Measurements from ENCODE around the gene SLITRK3. TPM values are rescaled to one million over a fixed set of nuclear protein-coding genes. Genes with fewer than 3 reads are reported as not detected.

Gene SLITRK3, protein sequence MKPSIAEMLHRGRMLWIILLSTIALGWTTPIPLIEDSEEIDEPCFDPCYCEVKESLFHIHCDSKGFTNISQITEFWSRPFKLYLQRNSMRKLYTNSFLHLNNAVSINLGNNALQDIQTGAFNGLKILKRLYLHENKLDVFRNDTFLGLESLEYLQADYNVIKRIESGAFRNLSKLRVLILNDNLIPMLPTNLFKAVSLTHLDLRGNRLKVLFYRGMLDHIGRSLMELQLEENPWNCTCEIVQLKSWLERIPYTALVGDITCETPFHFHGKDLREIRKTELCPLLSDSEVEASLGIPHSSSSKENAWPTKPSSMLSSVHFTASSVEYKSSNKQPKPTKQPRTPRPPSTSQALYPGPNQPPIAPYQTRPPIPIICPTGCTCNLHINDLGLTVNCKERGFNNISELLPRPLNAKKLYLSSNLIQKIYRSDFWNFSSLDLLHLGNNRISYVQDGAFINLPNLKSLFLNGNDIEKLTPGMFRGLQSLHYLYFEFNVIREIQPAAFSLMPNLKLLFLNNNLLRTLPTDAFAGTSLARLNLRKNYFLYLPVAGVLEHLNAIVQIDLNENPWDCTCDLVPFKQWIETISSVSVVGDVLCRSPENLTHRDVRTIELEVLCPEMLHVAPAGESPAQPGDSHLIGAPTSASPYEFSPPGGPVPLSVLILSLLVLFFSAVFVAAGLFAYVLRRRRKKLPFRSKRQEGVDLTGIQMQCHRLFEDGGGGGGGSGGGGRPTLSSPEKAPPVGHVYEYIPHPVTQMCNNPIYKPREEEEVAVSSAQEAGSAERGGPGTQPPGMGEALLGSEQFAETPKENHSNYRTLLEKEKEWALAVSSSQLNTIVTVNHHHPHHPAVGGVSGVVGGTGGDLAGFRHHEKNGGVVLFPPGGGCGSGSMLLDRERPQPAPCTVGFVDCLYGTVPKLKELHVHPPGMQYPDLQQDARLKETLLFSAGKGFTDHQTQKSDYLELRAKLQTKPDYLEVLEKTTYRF
- total RNA-seq: not detected
- long read RNA-seq: 0 reads

DNA sequence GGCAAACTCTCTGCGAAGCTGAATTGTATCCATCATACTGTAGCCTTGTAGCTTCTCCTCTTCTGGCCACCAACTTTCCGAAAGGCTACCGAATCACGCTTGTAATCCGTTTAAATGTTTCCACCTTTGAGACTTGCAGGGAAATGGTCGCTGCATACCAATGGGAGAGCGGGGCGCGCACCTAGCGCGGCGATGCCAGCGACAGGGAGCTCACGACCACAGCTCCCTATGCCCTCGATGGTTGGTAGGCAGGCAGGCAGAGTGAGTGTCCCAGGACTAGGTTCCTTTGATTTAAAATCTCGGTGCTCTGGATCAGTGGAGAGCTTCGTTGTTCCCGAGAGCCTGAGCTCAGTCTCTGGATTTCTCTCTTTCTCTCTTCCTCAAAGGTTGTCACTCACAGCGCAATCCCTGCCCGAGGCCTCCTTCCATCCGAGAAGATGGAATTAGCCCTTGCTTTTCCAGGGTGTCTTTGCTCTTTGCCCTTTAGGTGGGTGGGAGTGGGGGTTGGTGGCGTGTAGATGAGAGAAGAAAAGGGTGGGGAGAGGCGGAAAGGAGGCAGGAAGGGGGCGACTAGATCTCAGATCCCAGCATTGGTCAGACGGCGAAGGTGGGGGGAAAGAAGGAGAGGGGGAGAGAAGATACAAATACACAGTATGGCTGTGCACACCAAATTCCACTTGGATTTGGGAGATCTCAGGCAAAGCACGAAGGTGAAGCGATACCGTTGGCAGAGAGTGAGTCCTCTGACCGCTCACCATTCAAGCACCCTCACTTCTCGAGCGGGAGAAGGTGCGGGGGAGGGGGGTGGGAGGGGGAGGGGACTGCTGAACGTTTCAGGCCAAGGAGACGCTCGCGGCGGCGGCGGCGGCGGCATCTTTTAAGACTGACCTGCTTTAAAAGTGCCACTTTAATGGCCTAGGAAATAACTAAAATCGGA lies at the start of gene SLITRK3:
SLITRK3 (minus strand) TSS at position 745 of the 937 bp plus-strand sequence. CDS start 5,554 bp downstream, outside the sequence.
- DNase-seq (peak; percentile 23), ATAC-seq (no peak)
- intact Hi-C loops (cut with micrococcal nuclease): no loop called here

DNA sequence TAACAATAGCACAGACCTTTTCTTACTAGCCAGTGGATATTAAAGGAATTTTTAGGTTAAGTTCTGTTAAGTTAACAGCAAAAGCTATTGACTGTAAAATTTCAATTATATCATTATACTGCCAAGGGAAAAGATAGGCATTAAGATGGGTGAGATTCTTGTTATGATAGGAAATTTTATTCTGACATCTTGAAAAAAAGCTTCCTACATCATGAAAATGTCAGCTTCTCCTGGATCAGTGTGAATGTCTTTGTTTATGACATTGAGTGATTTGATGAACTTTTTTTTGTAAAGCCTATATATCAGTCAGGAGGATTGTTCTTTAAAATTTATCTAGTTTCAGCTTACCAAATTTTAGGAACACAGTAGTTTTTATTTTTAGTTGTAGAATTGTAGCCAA lies 47.4 kb upstream of the SLITRK3 start:
- no peak for ATAC-seq
- DNase-seq: no peak

DNA sequence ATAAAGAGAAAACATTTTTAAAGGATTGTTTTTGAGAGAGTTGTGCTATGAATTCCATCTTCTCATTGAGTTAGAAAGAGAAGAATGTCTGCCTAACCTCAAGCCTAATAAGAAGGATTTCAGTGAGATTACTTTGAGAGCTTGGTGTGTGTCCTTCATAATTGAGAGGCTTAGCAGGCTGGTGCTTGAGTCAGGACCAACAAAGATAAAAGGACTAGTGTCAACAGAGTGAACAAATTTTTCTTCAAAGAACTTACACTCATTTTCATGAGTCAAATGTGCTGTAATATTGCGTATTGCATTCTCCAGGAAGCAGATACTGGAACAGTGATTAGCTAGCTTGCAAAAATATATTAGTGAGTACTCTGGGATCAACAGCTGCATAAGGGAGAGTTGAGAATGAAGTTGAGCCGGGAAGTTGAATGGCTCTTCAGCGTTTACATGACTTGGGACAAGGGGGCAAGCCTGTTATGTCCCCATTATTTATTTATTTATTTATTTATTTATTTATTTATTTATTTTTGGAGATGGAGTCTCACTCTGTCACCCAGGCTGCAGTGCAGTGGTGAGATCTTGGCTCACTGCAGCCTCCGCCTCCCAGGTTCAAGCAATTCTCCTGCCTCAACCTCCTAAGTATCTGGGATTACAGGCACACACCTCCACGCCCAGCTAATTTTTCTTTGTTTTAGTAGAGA lies 37.5 kb upstream of the SLITRK3 start:
- intact Hi-C loops (cut with micrococcal nuclease): no loop called here
- DNase-seq (no peak), ATAC-seq (no peak)

More for the DNA sequence above, 47.4 kb upstream of the SLITRK3 start:
- intact Hi-C loops (cut with micrococcal nuclease): no loop called here

DNA sequence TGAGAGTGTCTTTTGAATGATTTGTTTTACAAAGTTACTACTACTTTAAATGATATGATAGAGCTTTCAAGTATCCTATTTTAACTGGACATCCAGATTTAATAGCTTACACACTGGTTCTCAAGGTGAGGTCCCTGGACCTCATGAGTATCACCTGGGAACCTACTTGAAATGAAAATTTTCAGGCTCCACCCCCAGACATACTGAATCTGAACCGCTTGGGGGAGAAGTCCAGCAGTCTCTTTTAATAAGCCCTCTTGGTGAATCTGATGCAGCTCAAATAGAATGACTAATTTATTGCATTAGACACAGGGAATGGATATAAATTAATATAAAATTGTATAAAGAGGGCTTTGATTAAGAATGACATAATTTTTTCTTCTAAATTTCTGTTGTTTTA lies 29.4 kb upstream of the SLITRK3 start:
- ATAC-seq (no peak), DNase-seq (no peak)
- intact Hi-C loops (cut with micrococcal nuclease): no loop called here

DNA sequence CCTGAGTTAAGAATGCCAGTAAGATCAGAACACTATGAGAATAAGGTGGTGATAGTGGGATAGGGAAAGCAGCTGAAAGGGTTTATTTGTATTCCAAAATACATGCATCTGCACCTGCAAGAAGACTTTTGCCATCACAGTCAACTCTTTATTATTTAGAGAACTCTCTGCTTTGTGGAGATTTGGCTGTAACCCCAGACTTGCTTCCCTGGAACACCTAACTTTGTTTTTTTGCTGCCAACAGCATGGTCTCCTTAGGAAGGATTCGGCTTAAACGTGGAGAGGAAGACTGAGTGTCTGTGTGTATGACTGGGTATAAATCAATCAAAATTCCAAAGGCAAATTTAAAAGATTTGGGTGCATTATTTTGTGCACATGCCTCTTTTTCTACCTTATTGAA lies 21.6 kb upstream of the SLITRK3 start:
- no peak for ATAC-seq
- intact Hi-C loops (cut with micrococcal nuclease): no loop called here
- no peak for DNase-seq

DNA sequence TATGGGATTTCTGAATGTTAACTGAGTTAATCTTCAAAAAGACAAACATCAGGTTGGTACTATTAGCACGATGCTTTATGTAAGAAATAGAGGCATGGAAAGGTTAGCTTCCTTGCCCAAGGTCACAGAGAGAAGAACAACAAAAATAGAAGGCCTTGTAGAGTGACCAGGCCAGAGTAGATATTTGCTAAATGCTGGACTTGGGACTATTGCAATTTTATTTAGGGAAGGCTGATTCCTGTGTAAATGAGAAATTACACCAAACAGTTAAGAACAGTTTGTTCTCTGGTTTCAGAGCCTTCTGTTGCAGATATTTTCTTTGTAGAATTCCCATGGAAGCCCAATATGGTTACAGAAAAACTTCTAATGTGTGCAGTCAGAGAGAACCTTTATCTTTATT lies 16.4 kb upstream of the SLITRK3 start:
- DNase-seq: no peak
- intact Hi-C loops (cut with micrococcal nuclease): no loop called here
- no peak for ATAC-seq

DNA sequence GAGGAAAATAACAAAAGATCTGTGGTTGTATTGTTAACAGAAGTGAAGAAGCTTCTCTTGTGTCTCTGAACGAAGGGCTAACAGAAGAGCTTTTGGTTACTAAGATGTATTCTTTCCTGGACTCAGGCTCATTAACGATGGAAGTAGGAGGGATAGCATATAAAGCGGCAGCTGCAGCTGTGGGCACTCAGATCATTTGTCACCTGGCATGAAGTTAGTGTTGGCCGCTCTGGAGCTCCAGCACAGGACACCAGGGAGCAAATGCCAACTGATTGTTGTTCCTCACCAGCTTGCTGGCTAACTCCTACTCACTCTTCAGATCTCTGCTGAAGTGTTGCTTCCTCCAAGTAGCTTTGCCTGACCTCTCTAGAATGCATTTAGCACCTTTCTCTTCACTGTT lies 15.5 kb upstream of the SLITRK3 start:
- ATAC-seq (no peak), DNase-seq (no peak)
- intact Hi-C loops (cut with micrococcal nuclease): no loop called here

DNA sequence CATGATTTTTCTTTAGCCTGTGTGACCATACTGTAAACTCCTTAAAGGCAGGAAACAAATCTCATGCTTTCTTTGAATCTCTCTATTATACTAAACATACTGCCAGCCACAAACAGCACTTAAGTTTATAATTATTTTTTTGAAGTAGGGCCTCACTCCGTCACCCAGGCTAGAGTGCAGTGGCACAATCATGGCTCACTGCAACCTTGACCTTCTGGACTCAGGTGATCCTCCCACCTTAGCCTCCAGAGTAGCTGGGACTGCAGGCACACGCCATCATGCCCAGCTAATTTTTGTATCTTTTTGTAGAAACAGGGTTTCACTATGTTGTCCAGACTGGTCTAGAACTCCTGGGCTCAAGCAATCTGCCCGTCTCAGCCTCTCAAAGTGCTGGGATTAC lies 14.5 kb upstream of the SLITRK3 start:
- no peak for DNase-seq
- no peak for ATAC-seq
- intact Hi-C loops (cut with micrococcal nuclease): no loop called here

DNA sequence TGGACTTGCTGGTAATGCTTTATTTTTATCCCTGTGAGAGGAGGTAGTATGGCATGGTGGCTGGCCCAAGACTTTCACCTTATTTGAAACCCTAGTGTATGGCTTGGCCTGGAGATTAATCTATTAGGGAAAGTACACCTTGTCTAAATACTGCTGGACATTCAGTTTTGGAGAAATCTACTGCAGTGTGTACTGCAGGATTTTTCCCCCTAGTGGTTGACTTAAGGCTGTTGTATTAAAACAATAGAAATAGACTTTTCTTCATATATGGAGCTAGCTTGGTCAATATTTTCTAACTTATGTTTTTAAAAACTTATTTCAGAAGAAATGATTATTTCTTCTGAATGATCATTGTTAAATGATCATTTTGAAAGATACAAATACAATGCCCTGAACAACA lies 13.9 kb upstream of the SLITRK3 start:
- DNase-seq: no peak
- ATAC-seq: no peak
- intact Hi-C loops (cut with micrococcal nuclease): no loop called here

DNA sequence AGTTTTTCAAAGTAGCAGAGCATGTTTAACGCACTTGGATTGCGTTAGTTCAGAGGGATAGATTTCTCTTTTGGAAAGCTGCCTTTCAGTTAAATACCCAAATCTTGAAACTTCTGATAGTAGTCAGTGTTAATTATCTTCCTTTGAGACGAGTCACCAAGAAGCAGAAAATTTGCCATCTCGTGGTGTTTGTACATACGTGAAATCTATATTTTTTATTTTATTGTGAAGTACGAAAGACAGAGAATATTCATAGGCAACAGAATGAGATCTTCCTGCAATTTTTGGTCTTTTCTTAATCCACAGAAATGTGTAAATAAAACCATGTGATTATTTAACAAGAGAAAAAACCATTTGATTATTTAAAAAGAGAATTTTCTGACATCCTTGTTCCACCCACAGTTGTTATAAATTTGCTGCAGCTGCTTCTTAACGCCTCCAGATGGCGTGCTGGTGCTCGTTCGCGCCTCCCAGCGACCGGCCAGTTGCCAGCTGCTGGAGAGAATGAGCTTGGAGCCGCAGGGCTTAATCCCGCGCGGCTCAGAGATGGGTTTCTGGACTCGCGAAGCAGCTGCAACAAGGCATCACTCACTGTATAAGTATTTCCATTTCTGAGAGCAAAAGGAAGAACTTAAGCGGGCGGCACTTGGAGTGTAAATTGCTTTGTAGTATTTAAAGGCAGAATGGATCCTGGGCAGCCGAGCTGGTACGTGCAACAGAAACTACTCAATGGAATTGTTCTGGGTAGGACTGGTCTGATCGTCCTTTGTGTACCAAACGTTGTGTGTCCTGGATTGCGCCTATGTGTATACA lies 10.5 kb upstream of the SLITRK3 start:
- DNase-seq (peak; percentile 85), ATAC-seq (peak; percentile 82)
- intact Hi-C loops (cut with micrococcal nuclease): no loop called here

DNA sequence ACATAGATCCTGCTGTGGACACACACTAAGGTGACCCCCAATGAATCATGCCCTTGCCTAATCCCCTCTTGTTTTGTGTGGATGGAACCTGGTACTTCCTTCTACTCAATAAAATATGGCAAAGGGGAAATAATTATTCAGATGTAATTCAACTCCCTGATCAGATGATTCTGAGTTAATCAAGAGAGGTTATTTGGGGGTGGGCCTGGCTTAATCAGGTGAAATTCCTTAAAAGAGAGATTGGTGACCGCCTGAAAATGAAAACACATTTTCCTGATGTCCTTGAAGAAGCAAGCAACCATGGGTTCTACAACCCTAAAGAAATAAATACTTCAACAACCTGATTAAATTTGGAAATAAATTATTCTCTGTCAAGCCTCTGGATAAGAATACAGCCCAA lies 8.3 kb upstream of the SLITRK3 start:
- intact Hi-C loops (cut with micrococcal nuclease): no loop called here
- ATAC-seq (no peak), DNase-seq (no peak)

DNA sequence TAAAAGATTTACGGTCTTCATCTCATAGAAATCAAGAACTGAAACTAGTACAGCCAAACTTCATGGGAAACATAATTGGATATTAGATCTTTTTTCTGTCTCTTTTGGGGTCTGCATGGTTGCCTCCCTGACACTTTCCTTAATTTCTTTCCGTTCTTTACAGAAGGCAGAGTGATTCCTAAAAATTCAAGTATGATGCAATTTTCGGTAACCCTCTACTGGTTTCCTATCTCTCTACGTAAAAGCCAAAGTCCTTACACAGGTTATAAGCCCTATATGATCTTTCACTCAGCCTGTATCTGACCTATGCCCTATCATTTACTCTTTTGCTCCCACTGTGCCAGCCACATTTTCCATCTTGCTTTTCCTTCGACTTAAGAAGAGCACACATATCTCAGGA lies 6.8 kb upstream of the SLITRK3 start:
- ATAC-seq (no peak), DNase-seq (no peak)
- intact Hi-C loops (cut with micrococcal nuclease): no loop called here

DNA sequence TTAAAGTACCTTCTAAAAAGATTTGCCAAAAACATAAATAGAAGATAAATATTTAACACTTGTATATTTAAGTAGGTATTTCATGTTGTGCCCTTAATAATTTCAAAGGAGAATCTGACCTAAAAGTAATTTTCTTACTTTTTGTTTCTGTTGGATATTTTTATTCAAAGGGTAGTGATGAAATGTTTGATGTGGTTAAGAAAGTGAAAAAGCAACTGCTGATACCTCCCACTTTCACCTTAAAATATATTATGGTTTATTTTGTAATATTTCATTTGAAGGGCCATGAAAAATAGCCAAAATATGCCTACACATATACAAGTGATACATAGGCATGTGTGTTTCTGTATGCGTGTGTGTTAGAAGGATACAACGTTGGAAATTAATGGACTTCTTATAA lies 5.8 kb upstream of the SLITRK3 start:
- ATAC-seq (no peak), DNase-seq (no peak)
- intact Hi-C loops (cut with micrococcal nuclease): no loop called here

DNA sequence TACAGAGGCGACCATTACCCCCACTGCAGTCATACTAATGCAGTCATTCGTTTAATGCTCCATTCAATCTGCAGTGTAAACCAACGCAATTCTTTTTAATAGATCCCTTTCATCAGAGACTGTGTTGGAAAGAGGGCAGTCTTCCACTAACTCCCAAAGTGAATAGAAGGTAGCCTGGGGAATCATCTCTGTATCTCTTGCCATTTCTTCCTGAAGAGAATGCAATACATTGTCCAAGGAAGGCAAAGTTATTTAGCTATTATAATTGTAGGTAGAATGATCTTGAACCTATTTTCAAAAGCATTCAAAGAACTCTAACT lies 1.3 kb upstream of the SLITRK3 start:
- ATAC-seq (no peak), DNase-seq (no peak)
- intact Hi-C loops (cut with micrococcal nuclease): no loop called here

DNA sequence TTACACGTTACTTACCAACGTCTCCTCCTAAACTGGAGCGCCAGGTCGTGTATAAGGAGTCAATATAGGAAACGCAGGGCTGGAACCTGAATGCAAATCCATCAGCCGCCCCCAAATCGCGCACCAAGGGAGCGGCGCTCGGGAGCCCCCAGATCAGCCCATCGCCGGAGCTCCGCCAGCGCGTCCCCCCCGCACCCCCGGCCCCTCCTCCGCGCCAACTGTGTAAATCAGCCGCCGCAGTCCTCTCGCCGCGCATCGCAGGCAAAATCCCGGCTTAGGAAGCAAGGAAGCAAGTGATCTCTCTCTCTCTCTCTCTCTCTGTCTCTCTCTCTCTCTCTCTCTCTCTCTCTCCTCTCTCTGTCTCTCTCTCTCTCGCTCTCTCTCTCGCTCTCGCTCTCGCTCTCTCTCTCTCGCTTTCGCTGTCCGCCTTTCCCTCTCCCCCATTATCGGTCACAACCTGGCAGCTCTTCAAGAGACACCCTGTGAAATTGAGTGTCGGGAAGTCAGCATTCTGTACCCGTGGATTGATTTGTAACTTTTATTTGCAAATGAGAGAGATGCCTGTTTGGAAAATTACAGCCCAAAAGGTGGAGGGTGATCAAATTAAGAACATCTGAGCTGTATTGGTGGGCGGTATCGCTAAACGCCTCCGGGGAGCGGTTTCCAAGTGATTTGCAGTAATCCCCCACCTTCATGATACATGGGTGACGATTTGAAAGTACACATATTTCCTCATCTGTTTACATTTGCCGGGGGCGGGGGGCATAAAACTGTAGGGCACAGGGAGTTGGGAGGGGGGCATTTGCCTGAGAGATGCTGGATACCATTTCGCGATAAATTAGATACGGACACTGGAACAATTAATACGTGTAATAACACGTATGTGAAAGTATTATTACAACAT lies 645 bp upstream of the SLITRK3 start:
- intact Hi-C loops (cut with micrococcal nuclease): no loop called here
- no peak for ATAC-seq
- peak; percentile 18 for DNase-seq

DNA sequence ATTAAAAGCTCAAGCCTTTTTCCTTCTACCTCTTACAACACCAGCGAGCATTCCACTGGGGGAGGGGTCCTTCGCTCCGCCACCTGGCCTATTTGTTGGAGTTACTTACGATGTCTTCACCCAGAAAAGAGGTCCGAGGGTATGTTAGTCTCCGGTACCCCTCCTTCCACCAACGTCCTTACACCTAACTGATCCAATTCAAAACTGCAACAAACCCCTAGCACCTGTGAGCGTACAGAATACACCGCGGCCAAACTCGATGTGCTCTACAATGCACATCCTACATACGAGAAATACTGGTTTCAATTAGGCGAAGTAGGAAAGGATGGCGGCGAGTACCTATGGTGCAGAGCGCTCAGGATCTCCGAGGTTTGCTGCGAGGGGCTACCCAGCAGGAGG lies 944 bp downstream of the SLITRK3 start:
- intact Hi-C loops (cut with micrococcal nuclease): no loop called here
- DNase-seq (no peak), ATAC-seq (no peak)
